Retinal pigment epithelial cell (primary cell): ENCODE measurements around the gene NPRL2.

Experiments
- DNase-seq: peaks from one replicate; pipeline ENCODE4 v3.0.0-alpha.2; 2010; ENCODE audit warnings: low read depth
- H3K4me3 ChIP-seq: 2 replicates; pipeline ENCODE4 v1.5.1; 2011; ENCODE audit warnings: mild to moderate bottlenecking, low read length, control low read depth, moderate library complexity
- CTCF ChIP-seq: conservative IDR thresholded peaks from 2 replicates; pipeline ENCODE4 v1.5.1; 2011; ENCODE audit warnings: low read depth, low read length, control low read depth, inconsistent platforms

NPRL2 gene

GRCh38 chr3:50322386-50323091 lies 28.0 kb downstream of the NPRL2 start, which contains the start of gene HYAL2:
TSS of gene HYAL2 (minus strand) at chr3:50322745. CDS start at chr3:50320489, 2,256 bp downstream.
- no peak for TF ChIP-seq CTCF
- peak within 1 kb of the TSS; percentile 90 for H3K4me3 ChIP-seq
- no peak for DNase-seq

GRCh38 chr3:50322115-50322385 lies 28.5 kb downstream of the NPRL2 start:
- no peak for TF ChIP-seq CTCF
- H3K4me3 ChIP-seq = peak overlapping the region; percentile 90
- DNase-seq = no peak

- peak overlapping the region; percentile 90 for H3K4me3 ChIP-seq
- peak; percentile 63 for DNase-seq
- TF ChIP-seq CTCF = peak; percentile 57
Observed at GRCh38 chr3:50321336-50322114, 29.1 kb downstream of the NPRL2 start.

- no peak for DNase-seq
- no peak for TF ChIP-seq CTCF
- H3K4me3 ChIP-seq = peak overlapping the region; percentile 90
Observed at GRCh38 chr3:50320853-50321335, 29.7 kb downstream of the NPRL2 start.

DNA sequence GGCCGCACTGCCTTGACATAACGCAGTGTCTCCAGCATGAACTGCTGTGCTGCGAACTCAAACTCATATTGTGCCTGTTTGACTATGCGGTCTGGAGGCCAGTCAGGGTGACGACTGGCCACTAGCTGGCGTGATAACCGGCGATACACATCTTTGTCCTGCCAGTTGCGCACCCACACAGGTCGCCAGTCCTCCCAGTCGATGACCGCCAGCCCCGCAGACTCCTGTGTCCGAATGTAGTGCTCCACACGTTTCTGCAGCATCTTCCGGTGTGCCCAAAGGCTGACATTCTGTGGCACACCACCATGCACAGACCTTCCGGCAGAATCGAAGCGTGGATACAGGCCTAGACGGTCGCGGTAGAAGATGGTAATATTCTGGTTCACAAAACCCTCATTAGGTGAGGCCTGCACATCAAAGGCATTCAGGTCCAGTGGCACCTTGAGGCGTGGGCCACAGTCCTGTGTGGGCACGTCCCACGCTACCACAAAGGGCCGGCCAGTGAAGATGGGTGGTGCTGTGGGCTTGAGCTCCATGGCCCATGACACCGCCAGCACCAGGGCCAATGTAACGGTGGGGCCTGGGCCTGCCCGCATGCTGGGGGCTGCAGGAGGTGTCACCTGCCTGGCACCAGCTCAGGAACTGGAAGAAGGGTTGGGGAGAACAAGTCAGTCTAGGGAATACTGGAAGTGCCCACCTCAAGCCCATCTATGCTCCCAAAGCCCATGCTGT lies 30.5 kb downstream of the NPRL2 start:
- DNase-seq = no peak
- H3K4me3 ChIP-seq = peak overlapping the region; percentile 90
- TF ChIP-seq CTCF = no peak

DNA sequence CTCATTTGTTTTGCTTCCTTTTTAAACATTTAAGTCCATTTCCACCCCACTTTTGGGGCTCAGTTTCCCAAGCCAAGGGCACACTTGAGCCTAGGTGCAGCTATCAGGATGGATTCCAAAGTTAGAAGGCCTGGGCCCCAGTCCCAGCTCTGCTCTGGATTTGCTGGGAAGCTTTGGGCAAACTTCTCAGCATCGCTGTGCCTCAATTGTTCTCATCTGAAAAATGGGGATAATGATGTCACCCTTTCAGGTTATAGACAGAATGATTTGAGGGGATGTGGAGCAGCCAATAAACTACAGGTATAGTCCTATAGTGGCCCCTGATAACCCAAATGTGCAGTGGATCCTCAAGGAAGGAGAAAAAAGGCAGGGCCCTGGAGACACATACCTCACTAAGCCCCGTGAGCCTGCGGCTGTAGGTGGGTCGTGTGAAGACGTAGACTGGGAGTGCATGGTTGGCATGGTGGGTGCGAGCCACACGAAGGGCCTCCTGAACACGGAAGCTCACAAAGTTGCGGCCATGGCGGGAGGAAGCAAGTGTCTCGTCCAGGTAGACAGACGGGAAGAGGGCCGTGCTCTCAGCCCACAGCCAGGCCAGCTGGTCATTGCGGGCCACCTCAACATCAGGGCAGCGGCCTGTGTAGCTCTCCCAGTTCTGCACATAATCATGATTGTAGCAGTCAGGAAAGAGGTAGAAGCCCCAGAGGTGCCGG lies 31.2 kb downstream of the NPRL2 start:
- no peak for TF ChIP-seq CTCF
- DNase-seq = no peak
- H3K4me3 ChIP-seq = no peak overlapping the region
